Activated B cell treated with CpG ODN at 0.5 μM for 24 hours (primary cell): ENCODE data around the gene EML1. TPM values are rescaled to one million over a fixed set of nuclear protein-coding genes. Genes with fewer than 3 reads are reported as not detected.

Source experiments
- ATAC-seq: fragments of 200-7000 bp; cut with Tn5 transposase; one replicate; pipeline ENCODE4 v1.10.0; 2021; ENCODE audit warnings: low read depth, mild to moderate bottlenecking, moderate library complexity
- CTCF ChIA-PET: fragments of 350-600 bp; sonication (Branson Sonifier 250); formaldehyde crosslinking; loops from one replicate; lab custom pipeline; 2021; ENCODE audit warnings: antibody characterized with exemption; lab: Charles Lee
- POLR2A ChIA-PET: fragments of 350-600 bp; sonication (Branson Sonifier 250); formaldehyde crosslinking; loops from one replicate; lab custom pipeline; 2021; ENCODE audit warnings: antibody characterized with exemption; lab: Charles Lee
- DNase-seq: peaks from one replicate; pipeline ENCODE4 v3.0.0; 2022
- H3K27ac Mint-ChIP-seq: one replicate; pipeline ENCODE4 v1.8.0; 2020; ENCODE audit warnings: mixed read lengths
- H3K27me3 Mint-ChIP-seq: one replicate; pipeline ENCODE4 v1.8.0; 2021; ENCODE audit warnings: mixed read lengths
- H3K36me3 Mint-ChIP-seq: one replicate; pipeline ENCODE4 v1.8.0; 2021; ENCODE audit warnings: low read depth, mixed read lengths
- H3K4me1 Mint-ChIP-seq: one replicate; pipeline ENCODE4 v1.8.0; 2021; ENCODE audit warnings: mixed read lengths
- H3K4me3 Mint-ChIP-seq: one replicate; pipeline ENCODE4 v1.8.0; 2020; ENCODE audit warnings: mild to moderate bottlenecking, mixed read lengths
- H3K9me3 Mint-ChIP-seq: one replicate; pipeline ENCODE4 v1.8.0; 2020; ENCODE audit warnings: mixed read lengths
- CTCF ChIP-seq: fragments of 200-600 bp; IDR thresholded peaks from one replicate; pipeline ENCODE4 v1.8.0; 2022; ENCODE audit warnings: antibody characterized with exemption, mild to moderate bottlenecking
- intact Hi-C: fragments of 100-400 bp; cut with micrococcal nuclease; formaldehyde crosslinking; loops from one replicate; pipeline ENCODE4 v1.15.1; 2024
- total RNA-seq: library from RNA; stranded (reverse); gene quantifications from 2 replicates; pipeline ENCODE4 v1.2.3, GENCODE V29; 2022

Gene EML1
- total RNA-seq, 1 donor from 2014 or later: not detected

GRCh38 chr14:99986396-99986795 lies 193.2 kb downstream of the EML1 start:
- Mint-ChIP-seq H3K4me3 (no peak overlapping the region), H3K27me3 (no peaks in the 10 kb centered on the region), H3K36me3 (no peaks in the 10 kb centered on the region), H3K27ac (no peak overlapping the region), H3K4me1 (no peaks in the 10 kb centered on the region), H3K9me3 (no peaks in the 10 kb centered on the region)
- ATAC-seq: no peak
- ChIA-PET POLR2A (no interaction called here), CTCF (no interaction called here)
- intact Hi-C loops: loop anchor here (10.0 kb wide), 1 partner anchor 1678 kb away; no protein-coding TSS in a partner anchor
- no peak for DNase-seq
- TF ChIP-seq CTCF: no peak

GRCh38 chr14:99989032-99989431 lies 195.8 kb downstream of the EML1 start:
- Mint-ChIP-seq H3K27me3 (peaks cover 8% of the 10 kb centered on the region), H3K27ac (no peak overlapping the region), H3K9me3 (no peaks in the 10 kb centered on the region), H3K4me1 (no peaks in the 10 kb centered on the region), H3K36me3 (no peaks in the 10 kb centered on the region), H3K4me3 (no peak overlapping the region)
- TF ChIP-seq CTCF: no peak
- DNase-seq (no peak), ATAC-seq (no peak)
- ChIA-PET POLR2A (no interaction called here), CTCF (no interaction called here)
- intact Hi-C loops: loop anchor here (10.0 kb wide), 1 partner anchor 1676 kb away; no protein-coding TSS in a partner anchor

GRCh38 chr14:99990268-99991170 lies 197.3 kb downstream of the EML1 start:
- Mint-ChIP-seq H3K27ac (no peak overlapping the region), H3K4me1 (peaks cover 4% of the 10 kb centered on the region), H3K9me3 (no peaks in the 10 kb centered on the region), H3K4me3 (no peak overlapping the region), H3K36me3 (no peaks in the 10 kb centered on the region), H3K27me3 (peaks cover 16% of the 10 kb centered on the region)
- CTCF ChIA-PET: interaction anchor here (0.5 kb wide), 1 partner anchor 26 kb away, joined by 3 read pairs; no protein-coding TSS in a partner anchor
- DNase-seq (no peak), ATAC-seq (no peak)
- no peak for TF ChIP-seq CTCF
- intact Hi-C loops: no loop called here
- POLR2A ChIA-PET: no interaction called here

- DNase-seq (no peak), ATAC-seq (no peak)
- no peak overlapping the region for H3K4me3 Mint-ChIP-seq
- intact Hi-C loops: no loop called here
- no peaks in the 10 kb centered on the region for H3K9me3 Mint-ChIP-seq
- POLR2A ChIA-PET: no interaction called here
- H3K27ac Mint-ChIP-seq: no peak overlapping the region
- TF ChIP-seq CTCF: no peak
- H3K36me3 Mint-ChIP-seq: no peaks in the 10 kb centered on the region
- peaks cover 16% of the 10 kb centered on the region for H3K27me3 Mint-ChIP-seq
- H3K4me1 Mint-ChIP-seq: peaks cover 12% of the 10 kb centered on the region
- CTCF ChIA-PET: no interaction called here
These were observed 198.1 kb downstream of the EML1 start for GRCh38 chr14:99991331-99991730.

Other genes with a start within 250 kb of the EML1 start
- gene CCDC85C, start 189.2 kb upstream of the EML1 start, total RNA-seq: 1.8 and 1.9 TPM in 2 replicates
- not detected in 2 replicates for gene HHIPL1, start 148.3 kb upstream of the EML1 start, total RNA-seq
- gene CYP46A1, start 109.1 kb upstream of the EML1 start, total RNA-seq: 0.07 TPM in 1 of 2 replicates, not detected in the other